ENCODE data around the gene LYRM7. TPM values are rescaled to one million over a fixed set of nuclear protein-coding genes. Genes with fewer than 3 reads are reported as not detected.

LYRM7 gene
- total and polyA plus RNA-seq, 2 experiments from 2014 or later, result 8.5 to 27.5 TPM

DNA sequence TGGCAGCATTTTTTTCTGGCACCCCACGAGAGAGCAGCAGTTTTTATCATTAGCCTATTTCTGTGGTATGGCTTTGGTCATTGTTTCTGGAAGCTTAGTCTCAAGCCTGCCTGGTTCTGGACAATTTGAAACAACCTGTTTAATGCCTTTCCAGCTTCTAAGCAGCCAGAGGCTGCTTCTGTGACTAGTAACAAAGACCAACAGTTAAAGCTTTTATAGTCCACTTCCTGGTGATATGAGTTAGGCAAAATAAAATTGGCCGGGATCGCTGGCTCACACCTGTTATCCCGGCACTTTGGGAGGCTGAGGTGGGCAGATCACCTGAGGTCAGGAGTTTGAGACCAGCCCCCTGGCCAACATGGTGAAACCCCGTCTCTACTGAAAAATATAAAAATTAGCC is 24.0 kb downstream of the LYRM7 start:
- H3K79me2 ChIP-seq (ENCODE audit: insufficient read depth), result no peaks in the 10 kb centered on the region
- H4K20me1 ChIP-seq (ENCODE audit: insufficient read depth), result no peaks in the 10 kb centered on the region
- no peak overlapping the region for H3K27ac ChIP-seq
- H3F3A ChIP-seq (ENCODE audit: insufficient read depth), result no peaks in the 10 kb centered on the region
- H3K9me3 ChIP-seq (ENCODE audit: low read depth), result no peaks in the 10 kb centered on the region
- H3K36me3 ChIP-seq (ENCODE audit: low read depth), result no peaks in the 10 kb centered on the region; the same call in 1 of the 2 replicates
- no peak overlapping the region for H3K4me2 ChIP-seq (ENCODE audit: unreplicated experiment)
- TF ChIP-seq EZH2phosphoT487 (IDR thresholded peaks at IDR 0.05; ENCODE audit: insufficient read depth, low read depth) (no peak), EZH2 (IDR thresholded peaks at IDR 0.05; ENCODE audit: insufficient read depth, poor library complexity, severe bottlenecking) (no peak)
- H3K4me3 ChIP-seq, result no peak overlapping the region
- DNase-seq, result no peak
- 90 to 97% methylated on average over 5 of the region's 5 CpGs for WGBS, 2 experiments (ENCODE audit: low coverage in 1 of 2, low lambda C conversion rate in 2 of 2, missing lambda C conversion rate in 2 of 2)
- H2AFZ ChIP-seq, result no peak overlapping the region
- H3K9ac ChIP-seq, result no peak overlapping the region
- in situ Hi-C loops (cut with MboI), result no loop called here
- H3K9me2 ChIP-seq (ENCODE audit: insufficient read depth), result no peaks in the 10 kb centered on the region
- no peaks in the 10 kb centered on the region; the same call in 1 of the 2 replicates for H3K4me1 ChIP-seq (ENCODE audit: insufficient read depth)
- H3K27me3 ChIP-seq (replicated peaks; ENCODE audit: insufficient read depth), result no peaks in the 10 kb centered on the region

DNA sequence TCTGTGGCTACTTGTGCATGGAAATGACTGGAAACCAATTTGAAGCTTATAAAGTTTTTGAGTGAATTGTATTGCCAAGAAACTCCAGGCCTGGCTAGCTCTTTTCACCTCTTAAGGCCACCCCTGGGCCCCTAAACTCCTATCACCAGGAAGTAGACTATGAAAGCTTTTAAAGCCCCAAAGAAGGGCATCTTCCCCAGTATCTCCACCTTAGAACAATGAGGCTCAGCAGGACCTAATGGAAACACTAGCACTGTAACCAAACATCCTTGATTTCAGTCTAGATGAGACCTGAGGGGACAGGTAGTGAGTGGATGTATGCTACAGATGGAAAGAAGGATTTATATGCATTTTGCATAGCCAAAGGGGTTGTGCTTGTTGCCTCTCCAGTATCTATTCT is 25.0 kb downstream of the LYRM7 start:
- no peaks in the 10 kb centered on the region for H3F3A ChIP-seq (ENCODE audit: insufficient read depth)

DNA sequence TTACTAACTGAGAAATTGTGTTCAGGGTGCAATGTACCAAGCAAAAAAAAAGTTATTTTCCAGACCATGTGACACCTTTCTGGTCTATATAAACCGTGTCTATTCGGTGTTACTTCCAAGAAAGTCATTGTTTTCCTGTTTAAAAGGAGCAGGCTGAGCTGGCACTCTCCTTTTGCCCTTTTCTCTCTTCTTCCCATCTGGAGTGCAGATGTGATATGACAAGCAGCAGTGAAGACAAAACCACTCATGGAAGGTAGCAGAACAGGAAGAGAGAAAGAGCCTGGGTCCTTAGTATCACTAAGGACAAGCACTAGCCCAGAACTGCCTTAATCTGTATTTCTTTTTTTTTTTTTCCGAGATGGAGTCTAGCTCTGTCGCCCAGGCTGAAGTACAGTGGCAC is 25.6 kb downstream of the LYRM7 start:
- WGBS, 2 experiments (ENCODE audit: low coverage in 1 of 2, low lambda C conversion rate in 2 of 2, missing lambda C conversion rate in 2 of 2), result 53 to 57% methylated on average over 4 of the region's 4 CpGs

More for the DNA sequence above, 25.0 kb downstream of the LYRM7 start:
- no peaks in the 10 kb centered on the region; the same call in 1 of the 2 replicates for H3K4me1 ChIP-seq (ENCODE audit: insufficient read depth)
- no peaks in the 10 kb centered on the region for H3K27me3 ChIP-seq (replicated peaks; ENCODE audit: insufficient read depth)
- H2AFZ ChIP-seq, result no peak overlapping the region
- peaks cover 4% of the 10 kb centered on the region; the same call in 1 of the 2 replicates for H3K36me3 ChIP-seq (ENCODE audit: low read depth)
- no peak overlapping the region for H3K9ac ChIP-seq
- H3K4me3 ChIP-seq, result no peak overlapping the region
- H4K20me1 ChIP-seq (ENCODE audit: insufficient read depth), result no peaks in the 10 kb centered on the region
- no peak overlapping the region for H3K4me2 ChIP-seq (ENCODE audit: unreplicated experiment)
- H3K9me2 ChIP-seq (ENCODE audit: insufficient read depth), result no peaks in the 10 kb centered on the region
- no peak for DNase-seq
- no peak overlapping the region for H3K27ac ChIP-seq
- in situ Hi-C loops (cut with MboI), result no loop called here
- H3K79me2 ChIP-seq (ENCODE audit: insufficient read depth), result no peaks in the 10 kb centered on the region
- TF ChIP-seq EZH2phosphoT487 (IDR thresholded peaks at IDR 0.05; ENCODE audit: insufficient read depth, low read depth), result no peak
- TF ChIP-seq EZH2 (IDR thresholded peaks at IDR 0.05; ENCODE audit: insufficient read depth, poor library complexity, severe bottlenecking), result no peak
- no peaks in the 10 kb centered on the region for H3K9me3 ChIP-seq (ENCODE audit: low read depth)

DNA sequence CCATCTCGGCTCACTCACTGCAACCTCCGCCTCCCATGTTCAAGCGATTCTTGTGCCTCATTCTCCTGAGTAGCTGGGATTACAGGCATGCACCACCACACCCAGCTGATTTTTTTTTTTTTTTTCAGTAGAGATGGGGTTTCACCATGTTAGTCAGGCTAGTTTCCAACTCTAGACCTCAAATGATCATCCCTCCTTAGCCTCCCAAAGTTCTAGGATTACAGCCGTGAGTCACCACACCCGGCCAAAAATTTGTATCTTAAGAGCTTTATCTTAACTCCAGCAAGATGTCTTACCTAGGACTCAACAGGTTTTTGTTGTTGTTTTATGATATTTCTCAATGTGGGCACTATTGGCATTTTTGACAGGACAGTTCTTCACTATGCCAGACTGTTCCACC is 27.9 kb downstream of the LYRM7 start:
- Histone ChIP-seq H3K9me3 (ENCODE audit: low read depth) (no peaks in the 10 kb centered on the region), H4K20me1 (ENCODE audit: insufficient read depth) (no peaks in the 10 kb centered on the region), H3K79me2 (ENCODE audit: insufficient read depth) (no peaks in the 10 kb centered on the region), H3K9ac (no peak overlapping the region), H3K27ac (no peak overlapping the region), H2AFZ (no peak overlapping the region), H3K9me2 (ENCODE audit: insufficient read depth) (no peaks in the 10 kb centered on the region), H3F3A (ENCODE audit: insufficient read depth) (no peaks in the 10 kb centered on the region), H3K4me1 (ENCODE audit: insufficient read depth) (no peaks in the 10 kb centered on the region), H3K4me3 (no peak overlapping the region), H3K27me3 (replicated peaks; ENCODE audit: insufficient read depth) (no peaks in the 10 kb centered on the region), H3K36me3 (ENCODE audit: low read depth) (peaks cover 4% of the 10 kb centered on the region; the same call in 1 of the 2 replicates), H3K4me2 (ENCODE audit: unreplicated experiment) (no peak overlapping the region)
- whole genome bisulfite sequencing, 2 experiments (ENCODE audit: low coverage in 1 of 2, low lambda C conversion rate in 2 of 2, missing lambda C conversion rate in 2 of 2), result 82 to 85% methylated on average over 5 of the region's 5 CpGs
- no peak for TF ChIP-seq EZH2phosphoT487 (IDR thresholded peaks at IDR 0.05; ENCODE audit: insufficient read depth, low read depth)
- TF ChIP-seq EZH2 (IDR thresholded peaks at IDR 0.05; ENCODE audit: insufficient read depth, poor library complexity, severe bottlenecking), result no peak
- in situ Hi-C loops (cut with MboI), result no loop called here
- DNase-seq, result peak; percentile 23

More for the DNA sequence above, 25.6 kb downstream of the LYRM7 start:
- Histone ChIP-seq H3K4me3 (no peak overlapping the region), H3K9me3 (ENCODE audit: low read depth) (no peaks in the 10 kb centered on the region), H3F3A (ENCODE audit: insufficient read depth) (no peaks in the 10 kb centered on the region), H3K36me3 (ENCODE audit: low read depth) (peaks cover 4% of the 10 kb centered on the region; the same call in 1 of the 2 replicates), H3K79me2 (ENCODE audit: insufficient read depth) (no peaks in the 10 kb centered on the region), H4K20me1 (ENCODE audit: insufficient read depth) (no peaks in the 10 kb centered on the region), H3K9ac (no peak overlapping the region), H3K4me2 (ENCODE audit: unreplicated experiment) (no peak overlapping the region), H3K27ac (no peak overlapping the region), H3K9me2 (ENCODE audit: insufficient read depth) (no peaks in the 10 kb centered on the region), H2AFZ (no peak overlapping the region), H3K27me3 (replicated peaks; ENCODE audit: insufficient read depth) (no peaks in the 10 kb centered on the region), H3K4me1 (ENCODE audit: insufficient read depth) (no peaks in the 10 kb centered on the region; the same call in 1 of the 2 replicates)
- no peak for DNase-seq
- in situ Hi-C loops (cut with MboI), result no loop called here
- TF ChIP-seq EZH2phosphoT487 (IDR thresholded peaks at IDR 0.05; ENCODE audit: insufficient read depth, low read depth) (no peak), EZH2 (IDR thresholded peaks at IDR 0.05; ENCODE audit: insufficient read depth, poor library complexity, severe bottlenecking) (no peak)

DNA sequence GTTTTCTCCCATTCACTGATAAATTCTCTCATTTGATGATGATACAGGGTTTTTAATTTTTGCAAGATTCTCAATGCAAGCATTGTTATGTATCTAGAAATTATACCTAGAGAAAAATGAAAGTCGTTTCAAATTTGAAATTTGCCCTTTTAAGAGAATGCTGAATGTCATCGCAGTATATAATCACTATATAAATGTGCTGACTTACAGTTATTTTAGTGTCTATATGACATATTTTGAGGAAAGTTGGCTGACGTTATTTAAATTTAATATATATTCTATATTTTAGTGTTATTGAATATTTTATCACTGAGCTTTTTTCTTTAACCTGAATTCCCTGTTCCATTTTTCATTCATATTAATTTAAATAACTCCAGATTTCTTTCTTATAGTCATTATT is 29.8 kb downstream of the LYRM7 start:
- TF ChIP-seq EZH2phosphoT487 (IDR thresholded peaks at IDR 0.05; ENCODE audit: insufficient read depth, low read depth) (no peak), EZH2 (IDR thresholded peaks at IDR 0.05; ENCODE audit: insufficient read depth, poor library complexity, severe bottlenecking) (no peak)
- Histone ChIP-seq H4K20me1 (ENCODE audit: insufficient read depth) (no peaks in the 10 kb centered on the region), H3K36me3 (ENCODE audit: low read depth) (peaks cover 4% of the 10 kb centered on the region; the same call in 1 of the 2 replicates), H3F3A (ENCODE audit: insufficient read depth) (no peaks in the 10 kb centered on the region), H3K4me3 (no peak overlapping the region), H3K4me1 (ENCODE audit: insufficient read depth) (no peaks in the 10 kb centered on the region), H3K79me2 (ENCODE audit: insufficient read depth) (no peaks in the 10 kb centered on the region), H3K27ac (no peak overlapping the region), H3K9me3 (ENCODE audit: low read depth) (no peaks in the 10 kb centered on the region), H3K27me3 (replicated peaks; ENCODE audit: insufficient read depth) (no peaks in the 10 kb centered on the region), H3K9ac (no peak overlapping the region), H2AFZ (no peak overlapping the region), H3K9me2 (ENCODE audit: insufficient read depth) (no peaks in the 10 kb centered on the region), H3K4me2 (ENCODE audit: unreplicated experiment) (no peak overlapping the region)
- WGBS, 2 experiments (ENCODE audit: low coverage in 1 of 2, low lambda C conversion rate in 2 of 2, missing lambda C conversion rate in 2 of 2), result 88 to 92% methylated on average over 3 of the region's 3 CpGs
- DNase-seq, result no peak
- in situ Hi-C loops (cut with MboI), result no loop called here

Data from GM23248 (cell line).